NK-92 (cell line): ENCODE measurements around the gene TASOR.
"Not testable (repeated sequence)": the region's sequence is repeated elsewhere in the genome, so short reads cannot be mapped to it uniquely, and the experiment has no call there.

Experiments used
- DNase-seq: peaks from one replicate; lab custom pipeline; 2025; ENCODE audit not compliant: unreplicated experiment; lab: John Stamatoyannopoulos, UW

Gene TASOR

GRCh38 chr3:56683122-56683817, at the start of gene TASOR:
TSS of gene TASOR (minus strand) at chr3:56683265. CDS start at chr3:56683006, 259 bp downstream.
- DNase-seq: peak; percentile 21

- no peak for DNase-seq
These were observed 49.0 kb upstream of the TASOR start for GRCh38 chr3:56732109-56732508.

- DNase-seq: no peak
These were observed 42.1 kb upstream of the TASOR start for GRCh38 chr3:56725175-56725574.

GRCh38 chr3:56724676-56725075, 41.6 kb upstream of the TASOR start:
- DNase-seq: no peak

- no peak for DNase-seq
These were observed 37.8 kb upstream of the TASOR start for GRCh38 chr3:56720849-56721248.

- DNase-seq: not testable (repeated sequence)
These were observed 35.7 kb upstream of the TASOR start for GRCh38 chr3:56718809-56719208.

- DNase-seq: no peak
These were observed 28.3 kb upstream of the TASOR start for GRCh38 chr3:56711344-56711743.

GRCh38 chr3:56707412-56707811, 24.3 kb upstream of the TASOR start:
- DNase-seq: not testable (repeated sequence)

- DNase-seq: no peak
These were observed 23.6 kb upstream of the TASOR start for GRCh38 chr3:56706629-56707028.

GRCh38 chr3:56704706-56705105, 21.6 kb upstream of the TASOR start:
- DNase-seq: no peak

GRCh38 chr3:56702490-56703315, 19.6 kb upstream of the TASOR start:
- peak; percentile 3 for DNase-seq

- no peak for DNase-seq
These were observed 17.1 kb upstream of the TASOR start for GRCh38 chr3:56700151-56700550.

GRCh38 chr3:56694867-56695683, 12.0 kb upstream of the TASOR start:
- no peak for DNase-seq

- DNase-seq: no peak
These were observed 10.7 kb upstream of the TASOR start for GRCh38 chr3:56693750-56694149.

GRCh38 chr3:56692520-56693433, 9.7 kb upstream of the TASOR start:
- DNase-seq: not testable (repeated sequence)

- DNase-seq: not testable (repeated sequence)
These were observed 8.9 kb upstream of the TASOR start for GRCh38 chr3:56692001-56692365.

GRCh38 chr3:56691165-56692000, 8.3 kb upstream of the TASOR start:
- DNase-seq: no peak

GRCh38 chr3:56689303-56689702, 6.2 kb upstream of the TASOR start:
- no peak for DNase-seq

- DNase-seq: no peak
These were observed 5.1 kb upstream of the TASOR start for GRCh38 chr3:56688191-56688590.

- no peak for DNase-seq
These were observed 964 bp upstream of the TASOR start for GRCh38 chr3:56684029-56684428.
